Esophagus squamous epithelium (tissue), 5 donors: ENCODE measurements around the gene CDH13. TPM values are rescaled to one million over a fixed set of nuclear protein-coding genes. Genes with fewer than 3 reads are reported as not detected.

Source experiments
- DNase-seq: peaks from one replicate; lab custom pipeline; 2025; lab: John Stamatoyannopoulos, UW
- H3K27ac ChIP-seq, 4 donors: fragments of 200-600 bp; sonication (generic); one replicate each; pipeline ENCODE4 v1.5.1; 2016 to 2019; ENCODE audit warnings: mild to moderate bottlenecking in 1 of 4
- H3K27me3 ChIP-seq, 4 donors: fragments of 200-600 bp; sonication (generic); 1 replicate in 3 of 4; 2 replicates in 1 of 4; pipeline versions ENCODE4 v1.5.1 to v1.6.0; 2017 to 2021; ENCODE audit warnings: antibody characterized with exemption in 1 of 4
- H3K36me3 ChIP-seq, 3 donors: fragments of 200-600 bp; sonication (generic); one replicate each; pipeline ENCODE4 v1.5.1; 2016 to 2019
- H3K4me1 ChIP-seq, 3 donors: fragments of 200-600 bp; sonication (generic); one replicate each; pipeline ENCODE4 v1.5.1; 2017 to 2019
- H3K4me3 ChIP-seq, 4 donors: fragments of 200-600 bp; sonication (generic); 1 replicate in 3 of 4; 2 replicates in 1 of 4; pipeline ENCODE4 v1.5.1; 2016 to 2019; ENCODE audit warnings: mild to moderate bottlenecking in 2 of 4, moderate library complexity in 1 of 4
- H3K9me3 ChIP-seq, 3 donors: fragments of 200-600 bp; sonication (generic); one replicate each; pipeline ENCODE4 v1.5.1; 2016 to 2019
- CTCF ChIP-seq, 6 experiments: fragments of 450-650 bp in 4 of 6; fragments of 200-600 bp in 2 of 6; sonication (generic) in 2 of 6; IDR thresholded peaks; one replicate each; pipeline ENCODE4 v1.5.1; 2016 to 2019; ENCODE audit warnings: antibody characterized with exemption in 6 of 6, mild to moderate bottlenecking in 4 of 6, moderate library complexity in 4 of 6
- POLR2A ChIP-seq, 4 donors: fragments of 450-650 bp; IDR thresholded peaks; one replicate each; pipeline ENCODE4 v1.6.1; 2017; ENCODE audit warnings: antibody characterized with exemption in 4 of 4, mild to moderate bottlenecking in 4 of 4, moderate library complexity in 3 of 4
- WGBS, 2 donors: methylation state at CpG; one replicate each; pipeline ENCODE4 v1.1.5; 2018; 5-methylcytosine and 5-hydroxymethylcytosine counted together
- intact Hi-C: fragments of 100-400 bp; cut with DNase I; formaldehyde crosslinking; loops from one replicate; pipeline ENCODE4 v1.15.0; 2022
- total RNA-seq, 4 donors: library from RNA; depleted of rRNA; stranded (reverse); fragments of >200 nt; gene quantifications; one replicate each; pipeline ENCODE4 v1.1.0, GENCODE V29; 2016
- donor health status: DM: yes; HTN: yes; CAD: no.

Gene CDH13
- total RNA-seq, 4 donors from 2014 or later: 6.9 to 31.9 (median 21.1) TPM

DNA sequence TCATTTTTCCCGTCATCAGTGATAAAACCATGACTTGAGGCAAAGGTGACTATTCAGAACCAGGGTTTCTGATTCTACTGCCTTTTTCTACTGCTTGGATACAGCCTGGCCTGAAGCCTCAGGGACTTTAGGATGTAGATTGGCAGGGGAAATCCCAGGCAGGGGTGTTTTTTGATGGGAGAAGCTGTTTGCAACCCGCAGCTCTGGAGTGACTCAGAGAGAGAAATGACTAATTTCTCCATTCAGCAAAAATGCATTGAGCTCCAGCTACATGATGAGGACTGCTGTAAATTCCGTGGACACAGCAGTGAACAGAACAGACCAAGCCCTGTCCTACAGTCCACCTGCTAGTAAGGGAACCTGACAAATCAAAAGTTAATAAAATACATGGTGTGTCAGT, 560.6 kb downstream of the CDH13 start:
- H3K4me1 ChIP-seq: no peaks in the 10 kb centered on the region
- no peak overlapping the region for H3K27ac ChIP-seq
- no peaks in the 10 kb centered on the region for H3K27me3 ChIP-seq
- 15 to 44% methylated on average over 3 of the region's 3 CpGs for WGBS, 2 donors
- TF ChIP-seq CTCF (IDR thresholded peaks at IDR 0.05) (no peak), POLR2A (IDR thresholded peaks at IDR 0.05) (no peak)
- H3K9me3 ChIP-seq: no peaks in the 10 kb centered on the region
- DNase-seq: no peak
- no peak overlapping the region for H3K4me3 ChIP-seq
- intact Hi-C loops: no loop called here
- no peaks in the 10 kb centered on the region for H3K36me3 ChIP-seq

DNA sequence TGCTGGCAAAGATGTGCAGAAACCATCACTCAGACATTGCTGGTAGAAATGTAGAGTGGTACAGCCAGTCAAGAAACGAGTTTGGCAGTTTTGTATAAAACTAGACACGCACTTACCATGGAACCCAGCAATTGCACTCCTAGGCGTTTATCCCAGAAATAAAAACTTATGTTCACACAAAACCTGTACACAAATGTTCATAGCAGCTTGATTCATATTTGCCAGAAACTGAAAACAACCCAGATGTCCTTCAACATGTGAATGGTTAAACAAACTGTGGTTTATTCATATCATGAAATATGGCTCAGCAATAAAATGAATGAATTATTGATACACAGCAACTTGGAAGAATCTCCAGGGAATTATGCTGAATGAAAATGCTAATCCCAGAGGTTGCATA, 570.0 kb downstream of the CDH13 start:
- no peaks in the 10 kb centered on the region for H3K36me3 ChIP-seq
- no peak overlapping the region for H3K4me3 ChIP-seq
- no peaks in the 10 kb centered on the region for H3K9me3 ChIP-seq
- no peak for TF ChIP-seq CTCF (IDR thresholded peaks at IDR 0.05)
- TF ChIP-seq POLR2A (IDR thresholded peaks at IDR 0.05): no peak
- WGBS, 2 donors: 72 to 85% methylated on average over 3 of the region's 3 CpGs
- intact Hi-C loops: no loop called here
- H3K27me3 ChIP-seq: peaks cover 0 to 12% (median 0%) of the 10 kb centered on the region in 4 donors
- DNase-seq: no peak
- H3K27ac ChIP-seq: no peak overlapping the region
- no peaks in the 10 kb centered on the region for H3K4me1 ChIP-seq

GRCh38 chr16:83197450-83197849, 570.7 kb downstream of the CDH13 start:
- Histone ChIP-seq H3K4me1 (no peaks in the 10 kb centered on the region), H3K36me3 (no peaks in the 10 kb centered on the region), H3K4me3 (no peak overlapping the region), H3K27ac (no peak overlapping the region), H3K27me3 (peaks cover 0 to 12% (median 0%) of the 10 kb centered on the region in 4 donors), H3K9me3 (no peaks in the 10 kb centered on the region)
- TF ChIP-seq CTCF (IDR thresholded peaks at IDR 0.05) (no peak), POLR2A (IDR thresholded peaks at IDR 0.05) (no peak)
- no peak for DNase-seq
- intact Hi-C loops: no loop called here
- 82 to 91% methylated on average over 5 of the region's 5 CpGs for WGBS, 2 donors

DNA sequence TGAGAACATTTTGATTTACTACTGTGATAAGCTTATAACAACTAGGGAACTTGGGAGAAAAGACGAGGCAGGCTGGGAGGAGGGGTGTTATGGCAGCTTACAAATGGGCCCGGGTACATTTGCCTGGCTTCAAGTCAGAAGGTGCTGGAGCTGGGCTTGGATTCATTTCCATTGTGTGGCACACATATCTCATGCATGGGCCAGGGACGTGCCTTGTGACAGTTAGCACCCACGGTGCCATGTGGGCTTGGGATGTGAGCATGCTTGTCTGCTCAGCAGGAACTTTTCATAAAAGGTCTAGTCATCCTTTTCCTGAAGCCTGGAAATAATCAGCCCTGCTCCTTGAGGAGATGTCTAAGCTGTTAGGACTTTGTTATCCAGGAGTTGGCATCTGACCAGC, 572.2 kb downstream of the CDH13 start:
- Histone ChIP-seq H3K36me3 (no peaks in the 10 kb centered on the region), H3K4me1 (no peaks in the 10 kb centered on the region), H3K4me3 (no peak overlapping the region), H3K9me3 (no peaks in the 10 kb centered on the region), H3K27me3 (no peaks in the 10 kb centered on the region), H3K27ac (no peak overlapping the region)
- 72 to 79% methylated on average over 3 to 4 of the region's 4 CpGs for WGBS, 2 donors
- TF ChIP-seq CTCF (IDR thresholded peaks at IDR 0.05) (no peak), POLR2A (IDR thresholded peaks at IDR 0.05) (no peak)
- DNase-seq: no peak
- intact Hi-C loops: no loop called here

DNA sequence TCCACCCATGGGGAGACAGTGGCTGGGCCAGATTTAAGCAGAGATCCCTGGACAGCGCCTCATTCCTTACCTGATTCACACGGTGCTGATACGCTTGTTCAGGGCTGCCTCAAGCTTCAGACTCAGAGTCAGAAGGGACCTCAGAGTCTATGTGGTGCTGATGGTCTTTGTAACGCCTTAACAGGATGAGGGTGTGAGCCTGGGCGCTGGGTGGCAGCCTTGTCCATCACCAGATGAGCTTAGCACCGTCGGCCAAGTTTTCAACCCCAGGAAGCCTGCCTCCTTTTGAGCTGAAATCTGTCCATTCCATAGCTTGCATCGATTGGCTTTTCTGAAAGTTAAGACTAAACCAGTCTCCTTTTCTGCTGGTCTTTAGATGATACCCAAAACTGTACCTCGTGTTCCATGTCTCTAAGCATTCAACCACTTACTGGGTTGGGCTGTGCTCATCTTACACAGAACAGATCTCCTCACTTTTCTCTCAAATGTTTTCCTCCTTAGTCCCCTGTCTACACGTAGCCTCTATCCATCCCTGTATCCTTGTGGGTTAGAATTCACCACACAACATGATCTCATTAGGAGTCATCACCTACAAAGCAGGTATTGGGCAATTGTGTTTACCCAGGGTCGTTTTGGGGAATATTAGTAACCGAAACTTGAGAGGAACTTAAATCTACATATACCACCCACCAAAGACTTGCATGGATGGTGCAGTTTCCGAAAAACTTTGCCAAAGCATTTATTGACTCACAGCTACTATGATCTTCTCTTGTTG, 573.4 kb downstream of the CDH13 start:
- H3K27ac ChIP-seq: no peak overlapping the region
- H3K4me1 ChIP-seq: no peaks in the 10 kb centered on the region
- no peak overlapping the region for H3K4me3 ChIP-seq
- no peaks in the 10 kb centered on the region for H3K9me3 ChIP-seq
- DNase-seq: no peak
- intact Hi-C loops: no loop called here
- H3K27me3 ChIP-seq: no peaks in the 10 kb centered on the region
- no peaks in the 10 kb centered on the region for H3K36me3 ChIP-seq
- 61 to 63% methylated on average over 12 to 13 of the region's 13 CpGs for WGBS, 2 donors
- TF ChIP-seq CTCF (IDR thresholded peaks at IDR 0.05): no peak
- TF ChIP-seq POLR2A (IDR thresholded peaks at IDR 0.05): no peak
